Bone marrow (tissue), 2 donors: ENCODE data around the gene DIPK1C.

Source experiments
- DNase-seq, 2 donors: peaks; one replicate each; lab custom pipeline; 2025; lab: John Stamatoyannopoulos, UW

DIPK1C gene

DNA sequence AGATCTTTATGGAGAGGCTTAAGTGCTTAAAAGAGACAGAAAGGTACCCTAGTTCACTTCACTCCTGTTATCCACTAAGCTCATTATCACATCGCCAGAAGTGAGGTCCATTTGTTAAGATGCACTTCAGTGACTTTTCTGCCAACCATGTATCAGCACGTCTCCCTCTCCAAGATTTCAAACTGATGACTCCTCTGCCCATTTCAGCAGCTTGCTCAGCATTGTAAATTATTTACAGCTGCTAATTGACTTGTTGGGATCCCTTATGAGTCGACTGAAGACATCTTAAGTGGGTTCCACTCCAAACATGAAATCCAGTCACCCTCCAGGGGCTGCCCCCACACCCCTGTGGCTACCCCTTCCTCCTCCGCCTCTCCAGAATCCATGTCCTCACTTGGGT lies 37.3 kb downstream of the DIPK1C start:
- no peak for DNase-seq

DNA sequence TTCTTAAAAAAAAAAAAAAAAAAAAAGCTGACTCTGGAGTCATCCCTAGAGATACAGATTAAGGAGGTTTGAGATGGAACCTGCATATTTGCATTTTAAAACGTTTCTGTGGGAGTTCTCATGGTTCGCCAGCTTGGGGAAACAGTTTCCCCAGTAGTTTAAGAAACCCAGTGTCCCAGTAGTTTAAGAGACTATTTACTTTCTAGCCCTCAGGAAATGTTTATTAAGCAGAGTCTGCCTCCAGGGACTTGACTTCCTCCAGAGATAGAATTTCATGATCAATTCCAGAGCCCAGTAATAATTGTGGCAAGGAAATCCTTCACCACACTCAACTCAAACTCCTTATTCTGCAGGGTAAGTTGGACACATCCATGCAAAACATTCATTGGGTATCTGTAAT lies 39.1 kb downstream of the DIPK1C start:
- no peak for DNase-seq

DNA sequence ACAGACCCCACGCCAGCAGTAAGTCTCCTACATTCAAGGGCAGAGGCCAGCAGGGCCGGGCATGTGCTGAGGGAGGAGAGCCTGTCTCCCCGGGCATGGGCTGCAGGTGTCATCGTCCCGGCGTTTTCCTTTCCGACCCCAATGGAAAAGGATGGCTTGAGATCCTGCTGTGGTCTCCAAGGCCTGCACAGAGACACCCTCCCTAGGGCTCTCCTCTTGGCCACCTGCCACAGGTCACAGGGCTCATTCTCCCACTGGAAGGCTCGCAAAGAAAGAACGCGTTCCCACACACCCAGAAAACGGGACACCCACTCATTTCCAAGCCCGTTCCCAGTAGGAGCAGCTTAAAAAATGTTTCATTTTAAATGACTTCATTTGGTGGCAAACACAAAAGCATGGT lies 41.0 kb downstream of the DIPK1C start:
- no peak for DNase-seq

DNA sequence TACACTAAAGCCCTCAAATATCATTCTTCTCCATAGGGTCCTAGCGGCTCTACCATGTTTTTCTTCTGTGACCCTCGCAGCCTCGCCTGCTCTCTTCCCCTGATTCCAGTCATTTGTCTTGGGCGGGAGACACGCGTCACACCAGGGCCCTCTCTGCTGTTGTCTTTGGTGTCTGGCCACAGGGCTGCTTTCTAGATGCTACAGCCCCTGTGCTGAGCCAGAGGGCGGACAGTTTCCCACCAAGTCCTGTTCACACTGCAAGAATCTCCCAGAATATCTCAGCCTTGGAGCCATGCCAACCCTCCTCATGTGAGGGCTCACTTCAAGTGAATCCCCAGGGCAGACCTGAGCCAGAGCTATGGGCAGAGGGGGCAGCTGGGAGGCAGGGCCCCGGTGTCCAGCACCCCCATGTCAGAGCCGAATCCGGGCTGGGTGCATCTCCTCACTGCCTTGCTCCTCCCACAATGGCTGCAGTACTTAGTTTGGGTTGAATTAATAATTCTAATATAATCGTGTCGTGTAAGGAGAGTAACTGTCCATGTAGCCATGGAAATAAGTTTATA lies 42.1 kb downstream of the DIPK1C start:
- DNase-seq, result no peak

DNA sequence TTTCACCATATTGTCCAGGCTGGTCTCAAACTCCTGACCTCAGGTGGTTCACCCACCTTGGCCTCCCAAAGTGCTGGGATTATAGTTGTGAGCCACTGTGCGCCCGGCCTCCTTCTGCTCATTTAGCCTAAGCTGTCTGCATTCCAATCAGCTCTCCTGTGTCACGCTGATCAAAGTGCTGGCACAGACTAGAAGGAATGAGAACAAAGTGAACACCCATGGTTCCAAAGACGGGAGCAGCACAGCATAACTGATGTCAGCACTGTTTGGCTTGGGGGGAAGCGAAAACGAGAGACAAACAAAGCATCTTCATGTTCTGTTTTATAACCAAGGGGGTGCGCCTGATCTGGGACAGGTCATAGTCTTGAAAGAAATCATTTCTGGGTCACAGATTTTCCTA lies 43.3 kb downstream of the DIPK1C start:
- no peak for DNase-seq

DNA sequence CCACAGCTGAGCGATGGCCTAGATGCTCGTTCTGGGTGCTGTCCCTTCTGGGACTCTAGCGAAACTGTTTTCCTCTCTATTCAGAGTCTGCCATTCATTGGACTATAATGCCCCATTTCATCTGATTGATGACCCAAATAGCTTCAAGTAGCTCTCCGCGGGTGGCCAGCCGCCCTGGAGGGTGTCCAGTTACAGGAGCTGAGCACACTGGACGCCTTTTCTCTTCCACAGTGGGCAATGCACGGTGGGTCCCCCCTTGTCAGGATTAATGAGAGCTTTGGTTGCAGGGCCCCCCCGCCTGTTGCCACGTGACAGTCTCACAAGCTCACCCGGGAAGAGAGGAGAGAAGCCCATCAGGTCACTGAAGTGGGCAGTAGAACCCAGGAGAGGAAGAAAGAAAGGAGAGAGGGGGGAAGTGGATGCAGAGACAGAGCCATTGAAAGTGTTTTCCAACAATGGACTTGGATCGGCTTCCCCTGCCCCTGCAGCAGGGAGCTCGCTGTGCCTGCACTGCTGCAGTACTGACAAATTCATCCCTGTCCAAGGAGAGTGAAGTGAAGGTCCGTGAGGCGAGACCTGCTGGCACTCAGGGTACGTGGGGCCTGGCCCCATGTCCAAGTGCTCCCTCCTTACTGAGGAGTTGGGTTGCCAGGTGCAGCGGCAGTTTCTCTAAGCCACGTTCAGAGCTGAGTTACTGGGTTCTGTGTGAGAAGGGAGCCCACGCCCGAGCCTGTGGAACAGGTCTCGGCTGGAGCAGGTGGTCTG lies 44.8 kb downstream of the DIPK1C start:
- DNase-seq, result no peak

DNA sequence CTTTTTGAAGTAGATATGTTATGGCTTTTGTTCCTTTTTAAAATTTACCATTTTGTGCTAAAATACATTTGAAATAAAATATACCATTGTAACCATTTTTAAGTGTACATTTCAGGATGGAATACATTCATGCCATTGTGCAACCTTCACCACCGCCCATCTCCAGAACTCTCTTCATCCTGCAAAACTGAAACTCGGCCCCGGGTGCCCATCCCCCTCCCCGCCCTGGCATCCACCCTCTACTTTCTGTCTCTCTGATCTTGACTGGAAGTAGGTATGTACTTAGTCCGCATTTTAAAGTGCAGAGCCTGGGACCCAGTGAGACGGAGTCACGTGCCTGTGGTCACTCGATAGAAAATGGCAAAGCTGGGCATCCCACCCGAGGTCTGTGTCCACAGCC lies 45.6 kb downstream of the DIPK1C start:
- DNase-seq, result no peak

DNA sequence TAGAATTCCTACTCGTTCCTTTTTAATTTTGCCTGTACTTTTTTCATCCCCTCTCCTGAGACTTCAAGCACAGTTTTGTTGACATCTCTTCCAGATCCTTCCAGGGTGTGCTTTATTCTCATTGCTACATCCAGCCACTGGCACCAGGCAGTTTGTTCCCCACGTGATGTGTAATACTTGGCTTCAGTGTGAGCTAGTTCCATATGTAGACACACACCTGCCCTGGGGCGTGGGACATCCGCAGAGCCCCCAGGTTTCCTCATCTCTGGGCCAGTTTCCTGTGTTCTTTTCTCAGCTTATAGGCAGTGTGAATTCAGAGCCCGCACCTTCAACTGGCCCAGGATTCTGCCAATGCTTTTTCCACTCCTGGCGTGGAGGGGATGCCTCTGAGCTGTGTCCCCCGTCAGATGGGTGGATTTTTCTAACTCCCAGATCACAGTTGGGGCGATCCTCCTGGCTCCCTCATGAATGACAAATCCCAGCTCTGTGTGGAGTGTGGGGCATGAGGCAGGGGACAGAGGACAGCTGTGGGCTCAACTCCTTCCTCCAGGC lies 46.6 kb downstream of the DIPK1C start:
- DNase-seq, result no peak

DNA sequence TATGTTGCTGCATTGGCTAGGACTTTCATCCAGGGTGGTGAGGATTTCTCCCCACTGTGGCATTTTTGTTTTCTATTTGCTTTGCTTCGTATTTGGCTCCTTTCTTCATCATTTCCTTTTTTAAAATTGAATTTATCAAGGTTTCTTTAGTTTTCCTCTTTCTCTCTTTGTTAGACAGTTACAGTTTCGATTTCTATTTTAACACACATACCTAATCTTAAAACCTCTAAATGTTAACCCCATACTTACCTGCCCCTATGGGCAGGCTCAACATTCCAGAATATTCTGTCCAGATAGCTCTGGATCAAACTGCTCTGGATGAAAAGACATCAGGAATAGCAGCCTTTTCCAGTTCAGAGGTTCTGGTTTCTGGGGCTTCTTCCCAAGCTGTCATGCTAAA lies 49.2 kb downstream of the DIPK1C start:
- no peak for DNase-seq

DNA sequence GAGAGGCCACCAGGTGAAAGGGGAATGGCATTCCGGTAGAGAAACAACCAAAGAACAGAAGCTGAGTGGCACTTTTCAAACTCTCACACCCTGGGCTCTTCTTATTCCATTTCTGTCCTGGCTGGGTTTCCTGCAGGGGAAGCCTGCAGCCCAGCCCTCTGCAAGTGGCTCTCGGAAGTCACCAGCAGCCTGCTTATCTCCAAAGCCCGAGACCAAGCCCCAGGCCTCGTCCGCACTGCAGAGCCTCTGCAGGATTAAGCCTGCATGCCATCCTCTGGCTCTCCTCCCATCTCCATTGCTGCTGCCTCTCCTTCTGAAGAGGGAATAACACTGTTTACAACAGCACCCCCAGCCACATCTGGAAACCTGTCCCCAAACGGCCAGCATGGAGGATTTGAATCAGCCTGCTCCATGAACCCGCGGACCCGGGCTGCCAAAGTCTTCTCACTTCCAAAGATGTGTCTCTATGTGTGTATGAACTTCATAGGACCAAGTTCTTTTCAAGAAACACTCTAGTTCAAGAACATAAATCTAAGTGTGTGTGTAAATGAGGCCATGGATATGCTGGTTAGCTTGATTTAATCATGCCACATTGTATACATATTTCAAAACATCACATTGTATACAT lies 54.2 kb downstream of the DIPK1C start:
- no peak for DNase-seq

DNA sequence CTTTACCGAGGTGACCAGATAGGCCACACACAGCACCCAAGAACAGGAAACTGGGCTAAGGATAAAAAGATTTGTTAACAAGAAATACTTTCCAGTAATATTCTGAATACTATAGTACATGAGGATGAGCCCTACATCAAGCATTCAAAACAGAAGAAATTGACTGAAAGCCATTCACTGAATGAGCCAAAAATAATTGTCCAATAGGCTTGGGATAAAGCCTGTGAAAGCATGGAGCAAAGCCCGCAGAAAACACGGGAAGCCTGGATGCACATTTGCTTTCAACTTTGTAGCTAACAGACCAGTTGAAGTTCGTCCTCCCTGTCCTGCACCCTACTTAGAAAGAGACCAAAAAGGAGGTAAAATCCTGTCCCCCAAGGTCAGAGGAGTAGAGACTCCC lies 56.3 kb downstream of the DIPK1C start:
- no peak for DNase-seq

DNA sequence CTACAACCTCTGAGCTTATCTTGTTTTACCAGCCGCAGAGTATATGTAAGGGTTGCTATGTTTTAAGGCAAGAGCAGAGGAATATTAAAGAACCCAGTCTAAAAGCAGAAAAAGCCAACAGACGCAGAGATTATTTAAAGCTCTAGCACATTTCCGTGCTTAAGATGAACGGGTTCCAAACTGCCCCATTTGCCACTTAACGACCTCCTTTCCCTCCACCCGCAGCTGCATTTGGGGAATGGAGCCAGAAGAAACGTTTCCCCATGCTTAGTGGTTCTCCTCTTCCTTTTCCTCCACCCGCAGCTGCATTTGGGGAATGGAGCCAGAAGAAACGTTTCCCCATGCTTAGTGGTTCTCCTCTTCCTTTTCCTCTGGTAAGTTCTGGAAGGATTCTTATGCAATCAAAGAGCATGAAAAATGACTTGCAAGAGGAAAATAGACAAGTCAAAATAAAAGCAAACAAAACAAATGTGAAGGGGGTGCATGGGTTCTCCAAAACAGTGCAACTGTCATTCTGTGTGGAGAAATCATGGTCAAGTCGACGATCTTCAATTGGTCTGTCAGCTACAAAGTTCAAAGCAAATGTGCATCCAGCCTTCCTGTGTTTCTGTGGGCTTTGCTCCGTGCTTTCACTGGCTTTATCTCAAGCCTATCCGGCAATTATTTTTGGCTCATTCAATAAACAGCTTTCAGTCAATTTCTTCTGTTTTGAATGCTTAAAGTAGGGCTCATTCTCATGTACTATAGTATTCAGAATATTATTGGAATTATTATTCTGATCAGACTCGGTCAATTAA lies 57.8 kb downstream of the DIPK1C start:
- no peak for DNase-seq

DNA sequence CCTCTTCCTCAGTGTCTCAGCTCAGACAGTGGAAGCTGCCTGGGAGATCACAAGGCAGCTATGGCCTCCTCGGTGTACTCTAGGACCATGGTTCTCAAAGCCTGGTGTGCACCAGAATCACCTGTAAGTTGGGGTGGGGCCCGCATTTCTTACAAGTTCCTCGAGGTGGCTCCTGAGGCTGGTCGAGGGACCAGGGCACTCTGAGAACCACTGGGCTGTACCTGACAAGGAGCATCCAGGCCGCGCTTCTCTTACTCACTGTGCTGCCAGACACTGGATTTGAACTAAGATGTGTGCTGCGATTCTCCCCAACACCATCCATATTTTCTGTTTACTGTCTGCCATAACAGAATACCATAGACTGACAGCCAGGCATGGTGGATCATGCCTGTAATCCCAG lies 59.5 kb downstream of the DIPK1C start:
- no peak for DNase-seq

DNA sequence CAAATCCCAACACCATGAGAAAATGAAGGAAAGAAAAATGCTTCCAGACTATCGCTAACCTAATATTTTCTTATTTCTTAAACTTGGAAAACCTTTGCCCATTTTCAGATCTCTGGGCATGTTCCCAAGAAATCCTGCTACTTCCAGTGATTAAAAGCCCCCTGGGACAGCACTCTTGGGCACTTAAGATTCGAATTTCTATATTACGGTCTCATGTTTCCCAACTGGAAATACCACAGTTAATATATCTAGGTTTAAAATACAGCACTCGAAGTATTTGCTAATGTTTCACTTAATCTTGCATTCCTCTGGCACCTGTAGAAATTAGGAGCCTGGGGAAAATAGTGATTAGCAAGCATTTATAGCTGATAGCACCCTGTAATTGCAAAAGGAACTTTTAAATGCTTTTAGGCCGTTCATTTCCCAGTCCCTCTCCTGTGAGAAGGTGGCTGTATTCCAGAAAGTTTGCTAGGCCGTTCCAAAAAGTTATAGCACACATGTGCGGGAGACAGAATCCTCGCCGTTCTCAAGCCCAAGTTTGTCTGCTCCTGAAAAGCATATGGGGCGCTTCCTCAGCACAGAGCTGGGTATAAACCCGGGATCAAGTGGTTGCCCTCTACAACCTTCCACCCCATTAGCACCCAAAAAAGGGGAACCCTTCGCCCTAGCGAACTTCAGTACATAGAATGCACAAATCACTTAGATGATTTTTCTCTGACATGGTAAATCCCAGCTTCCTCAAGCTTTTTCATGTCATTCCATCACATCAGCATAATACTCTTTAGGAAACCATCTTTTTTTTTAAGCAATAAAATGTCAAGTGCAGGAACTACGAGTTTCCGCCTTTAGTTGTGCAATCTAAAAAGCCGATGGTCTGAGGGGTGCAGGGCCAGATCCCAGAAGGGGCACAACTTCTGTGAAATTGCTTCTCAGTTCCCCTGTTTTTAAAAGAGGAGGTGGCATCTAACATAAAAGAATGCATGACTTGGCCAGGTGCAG lies 60.6 kb downstream of the DIPK1C start:
- DNase-seq, result no peak

DNA sequence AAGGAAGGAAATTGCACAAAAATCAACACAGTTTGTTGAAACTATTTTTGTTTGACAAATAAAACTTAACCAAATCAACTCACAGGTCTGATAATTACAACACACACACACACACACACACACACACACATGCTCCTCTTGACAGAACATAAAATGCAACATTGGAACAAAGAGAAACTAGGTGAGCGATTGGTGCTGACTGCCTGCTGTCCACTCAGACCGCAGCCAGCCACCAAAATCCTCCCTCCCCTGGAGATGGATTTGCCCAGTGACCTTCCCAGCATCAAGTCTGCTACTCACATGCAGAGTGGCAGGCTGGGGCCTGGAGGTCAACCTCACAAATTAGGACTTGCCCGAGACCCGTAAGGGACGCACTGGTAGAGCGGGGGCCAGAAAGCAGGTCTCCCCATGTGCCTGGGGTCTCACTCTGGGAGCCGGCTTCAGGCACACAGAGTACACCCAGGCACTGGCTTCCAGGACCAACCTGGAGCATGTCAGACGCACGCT lies 61.4 kb downstream of the DIPK1C start:
- no peak for DNase-seq

DNA sequence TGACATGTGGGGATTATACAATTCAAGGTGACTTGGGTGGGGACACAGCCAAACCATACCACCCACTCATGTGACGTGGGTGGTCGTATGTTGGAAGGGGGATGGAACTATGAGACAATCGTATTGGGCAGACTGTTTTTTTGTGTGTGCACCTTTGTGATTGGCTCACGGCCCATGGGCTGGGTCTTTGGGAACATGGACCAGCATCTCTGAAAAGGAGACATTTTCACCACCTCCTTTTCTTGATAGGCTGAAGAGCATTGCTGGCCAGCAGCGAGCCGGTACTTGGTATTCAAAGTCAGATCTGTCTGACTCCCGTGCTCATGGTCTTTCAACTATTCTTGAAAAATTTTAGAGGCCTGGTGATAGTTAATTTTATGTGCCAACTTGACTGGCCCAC lies 62.1 kb downstream of the DIPK1C start:
- DNase-seq, result no peak

DNA sequence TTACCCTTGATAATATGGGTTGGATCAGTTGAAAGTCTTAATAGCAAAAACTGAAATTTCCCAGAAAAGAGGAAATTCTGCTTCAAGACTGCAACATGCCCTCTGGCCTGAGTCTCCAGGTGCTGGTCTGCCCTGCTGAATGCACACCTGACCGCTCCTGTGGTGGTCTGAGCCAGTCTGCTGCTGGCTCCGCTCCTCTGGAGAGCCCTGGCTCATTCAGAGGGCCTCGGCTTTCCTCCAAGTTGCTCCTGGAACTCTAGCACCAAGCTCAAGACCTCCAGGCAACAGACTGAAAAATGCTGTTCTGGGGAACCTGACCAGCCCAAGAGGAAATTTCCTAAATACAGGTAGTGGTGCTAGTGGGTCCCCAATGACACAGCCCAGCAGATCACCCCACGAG lies 64.8 kb downstream of the DIPK1C start:
- DNase-seq, result no peak

DNA sequence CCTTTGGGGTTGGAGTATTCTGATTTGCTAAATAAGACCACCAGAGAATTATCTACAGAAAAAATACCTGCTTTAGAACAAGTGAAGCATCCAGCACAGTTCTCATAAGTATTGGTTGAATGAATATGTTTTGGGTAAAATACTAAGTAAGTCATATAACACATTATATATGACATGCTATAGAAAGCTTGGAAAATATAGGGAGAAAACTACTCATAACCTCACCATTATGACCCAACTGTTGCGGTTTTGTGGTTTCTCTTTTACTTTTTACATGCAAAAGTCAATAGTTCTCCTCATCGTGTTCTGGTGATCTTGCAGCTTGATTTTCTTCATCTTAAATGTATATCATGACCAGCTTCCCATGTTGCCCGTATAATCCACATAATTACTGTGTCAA lies 66.2 kb downstream of the DIPK1C start:
- DNase-seq, result no peak

DNA sequence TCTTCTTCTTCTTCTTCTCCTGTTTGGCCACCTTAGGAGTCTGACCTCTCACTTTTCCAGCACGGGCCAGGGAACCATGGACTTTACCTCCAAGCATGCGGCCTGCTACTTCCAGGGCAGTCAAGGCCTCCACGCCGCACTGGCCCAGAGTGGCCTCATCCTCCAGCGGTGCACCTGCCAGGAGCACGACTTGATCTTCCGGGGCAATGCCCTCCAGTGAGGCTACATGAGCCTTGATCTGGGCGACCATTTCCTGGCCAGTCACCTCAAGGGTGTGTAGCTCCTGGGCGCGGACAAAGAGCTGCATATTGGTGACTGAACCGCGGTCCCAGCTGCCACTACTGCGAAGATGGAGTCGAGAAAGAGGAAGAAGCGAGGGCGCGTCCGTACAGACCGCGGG lies 67.1 kb downstream of the DIPK1C start:
- no peak for DNase-seq

DNA sequence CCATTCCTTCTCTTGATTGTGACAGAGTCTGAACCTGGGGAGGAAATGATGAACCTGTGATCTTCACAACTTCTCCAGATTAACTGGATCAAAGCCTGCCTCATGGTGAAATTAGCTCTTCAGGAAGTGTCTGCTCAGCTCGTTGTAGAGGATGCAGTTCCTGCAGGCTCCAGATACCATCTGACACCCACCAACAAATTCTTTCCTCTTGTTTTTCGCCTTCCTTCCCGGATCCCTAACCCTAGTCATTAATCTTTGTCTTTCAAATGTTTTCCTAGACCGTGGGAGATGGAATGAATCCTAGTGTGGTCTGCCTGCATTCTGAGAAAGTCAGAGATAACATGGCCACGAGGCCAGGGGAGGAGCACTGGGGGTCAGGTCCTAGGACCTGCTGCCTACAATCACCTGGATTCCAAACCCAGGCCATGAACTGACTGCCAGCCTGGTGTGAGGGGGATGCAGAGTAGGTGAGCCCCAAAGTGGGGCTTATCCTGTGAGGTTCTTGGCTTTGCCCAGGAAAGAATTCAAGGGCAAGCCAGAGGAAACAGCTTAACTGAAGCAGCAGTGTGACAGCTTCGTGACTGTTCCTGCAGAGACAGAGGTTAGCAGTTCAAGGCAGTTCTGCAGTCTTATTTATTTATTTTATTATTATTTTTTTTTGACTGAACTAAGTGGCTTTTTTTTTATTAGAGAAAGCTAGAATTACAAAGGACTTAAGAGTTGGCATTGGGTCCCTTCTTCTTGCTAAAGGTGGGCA lies 67.8 kb downstream of the DIPK1C start:
- no peak for DNase-seq
